Natural killer cell (primary cell): ENCODE data around the gene FFAR4. TPM values are rescaled to one million over a fixed set of nuclear protein-coding genes. Genes with fewer than 3 reads are reported as not detected.

Experiments used
- ATAC-seq, 3 donors: fragments of 150-1000 bp in 2 of 3; fragments of 200-7000 bp in 1 of 3; cut with Tn5 transposase; 1 replicate in 1 of 3; 2 replicates in 2 of 3; pipeline ENCODE4 v1.10.0; 2021; ENCODE audit warnings: mild to moderate bottlenecking in 2 of 3, moderate library complexity in 2 of 3
- DNase-seq, 2 donors: peaks; one replicate each; pipeline versions ENCODE4 v3.0.0 to v3.0.0-alpha.2; 2013 to 2021; ENCODE audit warnings: mixed read lengths in 1 of 2
- H3K27ac ChIP-seq: one replicate; pipeline ENCODE4 v1.5.1; 2013; ENCODE audit warnings: mild to moderate bottlenecking, low read length
- H3K27me3 ChIP-seq: one replicate; pipeline ENCODE4 v1.6.1; 2013; ENCODE audit warnings: low read length; ENCODE audit not compliant: control insufficient read depth, insufficient read depth
- H3K36me3 ChIP-seq: one replicate; pipeline ENCODE4 v1.6.1; 2013; ENCODE audit warnings: low read length; ENCODE audit not compliant: control insufficient read depth, insufficient read depth
- H3K4me1 ChIP-seq: one replicate; pipeline ENCODE4 v1.6.1; 2013; ENCODE audit warnings: low read length; ENCODE audit not compliant: control insufficient read depth, insufficient read depth
- H3K4me3 ChIP-seq: one replicate; pipeline ENCODE4 v1.5.1; 2013; ENCODE audit warnings: low read length
- H3K9me3 ChIP-seq: one replicate; pipeline ENCODE4 v1.6.1; 2013; ENCODE audit warnings: low read length; ENCODE audit not compliant: control insufficient read depth, insufficient read depth
- H3K27ac Mint-ChIP-seq, 2 donors: one replicate each; pipeline ENCODE4 v1.8.0; 2022; ENCODE audit warnings: mild to moderate bottlenecking in 2 of 2, mixed read lengths in 2 of 2, moderate library complexity in 1 of 2
- H3K27me3 Mint-ChIP-seq, 2 donors: one replicate each; pipeline ENCODE4 v1.8.0; 2022; ENCODE audit warnings: low read depth in 2 of 2, mixed read lengths in 2 of 2
- H3K36me3 Mint-ChIP-seq: one replicate; pipeline ENCODE4 v1.8.0; 2022; ENCODE audit warnings: mixed read lengths
- H3K4me1 Mint-ChIP-seq, 2 donors: one replicate each; pipeline ENCODE4 v1.8.0; 2022; ENCODE audit warnings: mixed read lengths in 2 of 2
- H3K4me3 Mint-ChIP-seq: one replicate; pipeline ENCODE4 v1.8.0; 2022; ENCODE audit warnings: mild to moderate bottlenecking, moderate library complexity, mixed read lengths
- H3K9me3 Mint-ChIP-seq, 2 donors: one replicate each; pipeline ENCODE4 v1.8.0; 2022; ENCODE audit warnings: mixed read lengths in 2 of 2
- CTCF ChIP-seq: fragments of 200-600 bp; IDR thresholded peaks from one replicate; pipeline ENCODE4 v1.8.0; 2022; ENCODE audit warnings: antibody characterized with exemption
- WGBS: methylation state at CpG from one replicate; pipeline ENCODE4 v1.1.7; 2013; ENCODE audit warnings: missing lambda C conversion rate; ENCODE audit not compliant: insufficient coverage; 5-methylcytosine and 5-hydroxymethylcytosine counted together
- intact Hi-C: fragments of 100-400 bp; cut with micrococcal nuclease; formaldehyde crosslinking; loops from one replicate; pipeline ENCODE4 v1.14.2; 2022
- total RNA-seq, 4 donors: library from RNA; stranded (reverse); fragments of 120-200 nt in 1 of 4; gene quantifications; one replicate each; pipeline versions ENCODE4 v1.2.3 to v1.2.4, GENCODE V29; 2013 to 2022

The FFAR4 gene
- total RNA-seq, 3 donors from 2014 or later (not counting 1 experiment from before 2014, with no cell fraction given), result not detected

GRCh38 chr10:93568105-93568390 is 1.6 kb downstream of the FFAR4 start:
- no peak overlapping the region for H3K27ac Mint-ChIP-seq
- no peak for DNase-seq
- no peak for TF ChIP-seq CTCF
- Histone ChIP-seq H3K4me3 (no peak overlapping the region), H3K9me3 (no peaks in the 10 kb centered on the region), H3K4me1 (peaks cover 7% of the 10 kb centered on the region), H3K27me3 (peaks cover 11% of the 10 kb centered on the region), H3K36me3 (no peaks in the 10 kb centered on the region), H3K27ac (no peak overlapping the region)
- no peaks in the 10 kb centered on the region for H3K4me1 Mint-ChIP-seq
- peaks cover 44 to 45% of the 10 kb centered on the region in 2 donors for H3K27me3 Mint-ChIP-seq
- WGBS, result 23% methylated on average over 21 of the region's 21 CpGs
- no peaks in the 10 kb centered on the region for H3K36me3 Mint-ChIP-seq
- no peak for ATAC-seq
- no peaks in the 10 kb centered on the region for H3K9me3 Mint-ChIP-seq
- intact Hi-C loops, result no loop called here
- no peak overlapping the region for H3K4me3 Mint-ChIP-seq

- no peaks in the 10 kb centered on the region for H3K36me3 ChIP-seq
- H3K9me3 ChIP-seq, result no peaks in the 10 kb centered on the region
- intact Hi-C loops, result no loop called here
- no peak overlapping the region for H3K27ac Mint-ChIP-seq
- no peak overlapping the region for H3K27ac ChIP-seq
- peaks cover 7% of the 10 kb centered on the region for H3K4me1 ChIP-seq
- no peak overlapping the region for H3K4me3 ChIP-seq
- H3K27me3 Mint-ChIP-seq, result peaks cover 41 to 57% of the 10 kb centered on the region in 2 donors
- H3K4me3 Mint-ChIP-seq, result no peak overlapping the region
- ATAC-seq (no peak), DNase-seq (no peak)
- no peaks in the 10 kb centered on the region for H3K4me1 Mint-ChIP-seq
- no peak for TF ChIP-seq CTCF
- H3K36me3 Mint-ChIP-seq, result no peaks in the 10 kb centered on the region
- 87% methylated on average over 3 of the region's 3 CpGs for WGBS
- H3K27me3 ChIP-seq, result peaks cover 11% of the 10 kb centered on the region
- H3K9me3 Mint-ChIP-seq, result no peaks in the 10 kb centered on the region
Measured at GRCh38 chr10:93570383-93570782, 3.9 kb downstream of the FFAR4 start.

GRCh38 chr10:93572606-93573005 is 6.1 kb downstream of the FFAR4 start:
- H3K4me1 ChIP-seq, result peaks cover 7% of the 10 kb centered on the region

More at GRCh38 chr10:93572606-93573005, 6.1 kb downstream of the FFAR4 start:
- Mint-ChIP-seq H3K4me3 (no peak overlapping the region), H3K27me3 (peaks cover 28 to 44% of the 10 kb centered on the region in 2 donors), H3K4me1 (no peaks in the 10 kb centered on the region), H3K36me3 (no peaks in the 10 kb centered on the region), H3K9me3 (no peaks in the 10 kb centered on the region), H3K27ac (no peak overlapping the region)
- TF ChIP-seq CTCF, result no peak
- intact Hi-C loops, result no loop called here
- Histone ChIP-seq H3K27me3 (peaks cover 7% of the 10 kb centered on the region), H3K4me3 (no peak overlapping the region), H3K27ac (no peak overlapping the region), H3K9me3 (no peaks in the 10 kb centered on the region), H3K36me3 (no peaks in the 10 kb centered on the region)
- WGBS, result 90% methylated on average over 2 of the region's 2 CpGs
- no peak for DNase-seq
- no peak for ATAC-seq
